HG02943 (cell line): Measurements from ENCODE around the gene CCNK.

Experiments used
- ATAC-seq: cut with Tn5 transposase; IDR thresholded peaks from one replicate; pipeline ENCODE4 v1.9.1; 2021; ENCODE audit warnings: mild to moderate bottlenecking, low read depth, moderate library complexity; ENCODE audit not compliant: unreplicated experiment

Gene CCNK

GRCh38 chr14:99549684-99550083 is 68.5 kb downstream of the CCNK start:
- ATAC-seq = no peak

GRCh38 chr14:99550387-99550992 is 69.3 kb downstream of the CCNK start:
- ATAC-seq = no peak

GRCh38 chr14:99551034-99551922 is 70.1 kb downstream of the CCNK start:
- ATAC-seq = no peak

GRCh38 chr14:99552021-99552553 is 70.9 kb downstream of the CCNK start:
- ATAC-seq = no peak

GRCh38 chr14:99552572-99553216 is 71.5 kb downstream of the CCNK start:
- ATAC-seq = no peak

- ATAC-seq = no peak
Measured at GRCh38 chr14:99554184-99554583, 73.0 kb downstream of the CCNK start.

GRCh38 chr14:99554757-99555531 is 73.7 kb downstream of the CCNK start:
- ATAC-seq = no peak

- no peak for ATAC-seq
Measured at GRCh38 chr14:99556134-99556791, 75.1 kb downstream of the CCNK start.

- ATAC-seq = no peak
Measured at GRCh38 chr14:99559286-99559990, 78.2 kb downstream of the CCNK start.

- no peak for ATAC-seq
Measured at GRCh38 chr14:99560403-99560802, 79.2 kb downstream of the CCNK start.

GRCh38 chr14:99560922-99561683 is 79.9 kb downstream of the CCNK start:
- ATAC-seq = no peak

- ATAC-seq = no peak
Measured at GRCh38 chr14:99561864-99562263, 80.7 kb downstream of the CCNK start.
